HFFc6 (cell line): ENCODE measurements around the gene ZNF839. TPM values are rescaled to one million over a fixed set of nuclear protein-coding genes. Genes with fewer than 3 reads are reported as not detected.

Experiments
- DNase-seq: peaks from one replicate; pipeline ENCODE4 v3.0.0-alpha.2; 2018
- H3K27ac Mint-ChIP-seq: 2 replicates; pipeline ENCODE4 v1.8.0; 2020; ENCODE audit warnings: mild to moderate bottlenecking, mixed read lengths
- H3K27me3 Mint-ChIP-seq: 2 replicates; pipeline ENCODE4 v1.8.0; 2021; ENCODE audit warnings: mild to moderate bottlenecking, moderate library complexity, mixed read lengths; ENCODE audit not compliant: insufficient read depth
- H3K36me3 Mint-ChIP-seq: 2 replicates; pipeline ENCODE4 v1.8.0; 2021; ENCODE audit warnings: low read depth, mixed read lengths
- H3K4me1 Mint-ChIP-seq: 2 replicates; pipeline ENCODE4 v1.8.0; 2020; ENCODE audit warnings: low read depth, mixed read lengths
- H3K4me3 Mint-ChIP-seq: 2 replicates; pipeline ENCODE4 v1.8.0; 2020; ENCODE audit warnings: mild to moderate bottlenecking, moderate library complexity, mixed read lengths
- H3K9me3 Mint-ChIP-seq: 2 replicates; pipeline ENCODE4 v1.8.0; 2020; ENCODE audit warnings: mild to moderate bottlenecking, mixed read lengths
- total RNA-seq, 6 experiments: library from RNA; stranded (reverse); fragmentation: NEBNext Ultra II Directional; extraction: Animal tissue kit (Norgen Biotek cat#: 25700); gene quantifications; 2 replicates in 1 of 6; 3 replicates in 5 of 6; pipeline ENCODE4 v1.2.3, GENCODE V29; 2021
- TF ChIP-seq, protein P1 (sequence below): fragments of 200-600 bp; sonication (generic); IDR thresholded peaks from 2 replicates; pipeline ENCODE4 v1.5.0; 2021; ENCODE audit warnings: antibody characterized with exemption, mild to moderate bottlenecking

The ZNF839 gene
- total RNA-seq, 6 experiments from 2014 or later, result 6.7 to 8.3 (median 8.0) TPM

DNA sequence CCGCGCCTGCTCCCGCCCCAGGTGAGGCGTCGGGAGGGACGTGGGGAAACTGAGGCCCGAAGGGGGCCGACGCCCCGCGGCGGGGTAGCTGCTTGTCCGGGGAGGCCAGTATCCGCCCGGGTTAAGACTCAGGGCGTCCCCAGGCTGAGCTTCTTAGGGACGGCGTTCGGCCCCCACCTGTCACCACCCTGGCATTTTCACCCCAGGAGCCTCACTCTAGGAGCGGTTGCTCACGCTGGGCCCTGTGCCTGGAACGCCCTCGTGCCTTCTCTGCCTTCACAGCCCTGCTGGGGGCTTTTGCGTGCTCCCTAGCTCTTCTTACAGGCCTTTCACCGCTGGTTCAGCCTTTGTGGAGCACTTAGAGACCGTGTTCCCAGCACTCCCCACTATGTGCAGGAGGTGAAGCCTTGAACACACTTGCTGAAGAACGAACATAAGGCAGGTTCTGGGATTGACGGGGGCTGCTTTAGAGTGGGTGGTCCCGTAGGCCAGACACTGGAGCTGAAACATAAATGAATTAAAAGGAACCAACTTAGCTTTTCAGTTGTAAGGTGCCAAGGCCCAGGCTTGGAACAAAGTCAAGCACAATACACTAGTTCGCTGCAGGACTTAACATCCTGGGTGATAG lies 601 bp downstream of the ZNF839 start:
- Mint-ChIP-seq H3K36me3 (no peaks in the 10 kb centered on the region), H3K4me1 (peaks cover 54% of the 10 kb centered on the region), H3K27me3 (peaks cover 7% of the 10 kb centered on the region), H3K9me3 (no peaks in the 10 kb centered on the region), H3K27ac (peak overlapping the region; percentile 88), H3K4me3 (peak overlapping the region; percentile 94)
- DNase-seq, result peak; percentile 33
- TF ChIP-seq, protein P1, sequence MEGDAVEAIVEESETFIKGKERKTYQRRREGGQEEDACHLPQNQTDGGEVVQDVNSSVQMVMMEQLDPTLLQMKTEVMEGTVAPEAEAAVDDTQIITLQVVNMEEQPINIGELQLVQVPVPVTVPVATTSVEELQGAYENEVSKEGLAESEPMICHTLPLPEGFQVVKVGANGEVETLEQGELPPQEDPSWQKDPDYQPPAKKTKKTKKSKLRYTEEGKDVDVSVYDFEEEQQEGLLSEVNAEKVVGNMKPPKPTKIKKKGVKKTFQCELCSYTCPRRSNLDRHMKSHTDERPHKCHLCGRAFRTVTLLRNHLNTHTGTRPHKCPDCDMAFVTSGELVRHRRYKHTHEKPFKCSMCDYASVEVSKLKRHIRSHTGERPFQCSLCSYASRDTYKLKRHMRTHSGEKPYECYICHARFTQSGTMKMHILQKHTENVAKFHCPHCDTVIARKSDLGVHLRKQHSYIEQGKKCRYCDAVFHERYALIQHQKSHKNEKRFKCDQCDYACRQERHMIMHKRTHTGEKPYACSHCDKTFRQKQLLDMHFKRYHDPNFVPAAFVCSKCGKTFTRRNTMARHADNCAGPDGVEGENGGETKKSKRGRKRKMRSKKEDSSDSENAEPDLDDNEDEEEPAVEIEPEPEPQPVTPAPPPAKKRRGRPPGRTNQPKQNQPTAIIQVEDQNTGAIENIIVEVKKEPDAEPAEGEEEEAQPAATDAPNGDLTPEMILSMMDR, result no peak

DNA sequence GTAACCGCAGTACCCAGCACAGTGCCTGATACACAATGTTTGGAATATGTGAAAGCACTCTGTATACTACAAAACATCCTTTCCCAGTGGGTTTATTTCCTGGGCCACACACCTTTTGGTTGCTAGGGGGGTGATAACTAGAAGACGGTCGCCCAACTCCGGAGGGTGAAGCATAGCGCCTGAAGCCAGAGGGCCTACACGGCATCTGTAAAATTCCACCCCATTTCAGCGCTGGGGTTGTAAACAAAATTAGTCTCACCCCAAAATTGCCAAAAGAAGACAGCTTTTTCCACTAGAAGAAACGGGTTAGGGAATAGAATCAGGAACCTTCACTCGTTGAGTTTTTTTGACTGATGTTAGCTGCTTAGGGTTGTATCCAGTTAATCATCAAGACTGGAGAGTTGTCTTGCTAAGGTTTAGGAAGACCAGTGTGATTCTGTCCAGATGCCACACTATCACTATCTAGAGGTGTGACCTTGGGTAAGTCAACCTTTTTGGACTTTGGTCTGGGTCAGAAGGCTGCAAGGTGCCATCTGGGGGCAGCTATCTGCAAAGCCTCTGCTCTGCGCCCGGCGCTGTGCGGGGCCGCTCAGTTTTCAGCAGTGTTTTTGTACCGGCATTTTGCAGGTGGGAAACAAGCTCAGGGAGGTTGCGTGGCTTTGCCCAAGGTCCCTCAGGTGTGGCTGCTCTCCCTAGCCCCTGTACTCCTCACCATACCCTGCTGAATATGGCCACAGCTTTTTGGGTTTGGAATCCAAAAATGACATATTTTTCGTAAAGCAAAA lies 1.3 kb downstream of the ZNF839 start:
- H3K4me3 Mint-ChIP-seq, result peak overlapping the region; percentile 94
- no peaks in the 10 kb centered on the region for H3K9me3 Mint-ChIP-seq
- no peak for DNase-seq
- H3K27ac Mint-ChIP-seq, result peak overlapping the region; percentile 88; the same call in 1 of the 2 replicates
- peaks cover under 1% of the 10 kb centered on the region; the same call in 1 of the 2 replicates for H3K36me3 Mint-ChIP-seq
- TF ChIP-seq, protein P1, result no peak
- peaks cover 7% of the 10 kb centered on the region for H3K27me3 Mint-ChIP-seq
- peaks cover 47% of the 10 kb centered on the region for H3K4me1 Mint-ChIP-seq

DNA sequence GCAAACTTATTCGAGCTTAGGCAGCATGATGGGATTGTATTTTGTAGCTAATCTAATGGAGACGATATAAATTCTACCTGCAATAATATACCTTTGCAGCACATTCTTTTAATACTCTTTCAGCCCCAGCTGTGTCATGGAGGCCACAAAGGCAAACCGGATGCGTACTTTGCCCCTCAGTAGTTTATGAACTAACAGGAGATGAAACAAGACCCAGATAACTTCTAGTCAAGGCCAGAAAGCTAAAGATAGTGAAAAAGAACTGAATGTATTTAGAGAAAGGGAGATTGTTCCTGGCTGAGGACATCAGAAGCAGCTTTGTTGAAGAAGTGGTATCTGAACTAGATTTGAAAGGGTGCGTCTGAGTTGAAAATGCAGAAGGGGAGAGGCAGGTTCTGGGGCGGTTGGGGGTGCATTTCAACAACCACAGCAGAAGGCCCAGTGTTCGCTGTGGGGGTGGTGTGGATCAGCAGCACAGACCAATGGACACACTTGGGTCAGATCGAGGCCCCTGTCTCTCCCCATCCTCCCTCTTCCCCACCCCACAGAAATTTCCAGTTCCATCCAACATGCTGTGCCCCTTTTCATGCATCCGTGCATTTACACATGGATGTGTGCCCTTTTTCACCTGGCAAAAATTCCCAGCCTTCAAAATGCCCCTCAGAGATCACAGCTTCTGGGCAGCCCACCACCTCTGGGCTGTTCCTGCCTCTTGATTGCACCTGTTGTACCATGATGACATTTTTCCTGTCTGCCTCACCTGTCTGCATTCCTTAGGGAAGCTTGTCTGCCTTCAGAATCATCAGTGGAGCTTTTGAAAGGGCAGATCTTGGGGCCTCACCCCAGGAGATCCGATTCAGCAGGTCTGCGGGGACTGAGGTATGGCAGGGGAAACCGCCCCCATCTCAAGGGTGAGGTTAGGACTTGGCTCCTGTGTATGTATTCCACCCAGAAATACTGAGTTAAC lies 2.2 kb downstream of the ZNF839 start:
- Mint-ChIP-seq H3K4me1 (peaks cover 38% of the 10 kb centered on the region), H3K9me3 (no peaks in the 10 kb centered on the region), H3K36me3 (peaks cover 8% of the 10 kb centered on the region), H3K27ac (no peak overlapping the region), H3K4me3 (0 out of 2 replicates have a peak overlapping the region, but pooled peaks have one; percentile 20), H3K27me3 (peaks cover 6% of the 10 kb centered on the region)
- TF ChIP-seq, protein P1, result no peak
- DNase-seq, result no peak

DNA sequence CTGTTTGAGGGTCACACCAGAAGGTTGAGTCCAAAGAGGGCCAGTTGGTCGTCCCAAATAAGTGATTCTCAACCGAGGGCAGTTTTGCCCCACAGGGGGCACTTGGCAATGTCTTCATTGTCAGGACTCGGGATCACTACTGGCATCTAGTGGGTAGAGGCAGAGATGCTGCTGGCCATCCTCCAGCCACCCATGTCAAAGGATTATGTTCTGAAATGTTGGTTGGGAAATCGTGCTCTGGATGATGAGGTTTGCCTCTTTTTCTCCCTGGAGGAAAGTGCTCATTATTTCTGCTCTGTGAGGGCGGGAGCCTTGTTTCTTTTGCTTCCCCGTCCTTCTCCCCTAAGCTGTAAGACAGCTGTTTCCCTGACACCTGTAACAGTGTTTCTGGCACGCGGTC lies 3.6 kb downstream of the ZNF839 start:
- Mint-ChIP-seq H3K4me1 (peaks cover 25% of the 10 kb centered on the region), H3K4me3 (no peak overlapping the region), H3K36me3 (peaks cover 8% of the 10 kb centered on the region), H3K27me3 (peaks cover 2% of the 10 kb centered on the region; the same call in 1 of the 2 replicates), H3K9me3 (no peaks in the 10 kb centered on the region), H3K27ac (peak overlapping the region; percentile 63)
- peak; percentile 78 for DNase-seq
- TF ChIP-seq, protein P1, result peak; percentile 76

DNA sequence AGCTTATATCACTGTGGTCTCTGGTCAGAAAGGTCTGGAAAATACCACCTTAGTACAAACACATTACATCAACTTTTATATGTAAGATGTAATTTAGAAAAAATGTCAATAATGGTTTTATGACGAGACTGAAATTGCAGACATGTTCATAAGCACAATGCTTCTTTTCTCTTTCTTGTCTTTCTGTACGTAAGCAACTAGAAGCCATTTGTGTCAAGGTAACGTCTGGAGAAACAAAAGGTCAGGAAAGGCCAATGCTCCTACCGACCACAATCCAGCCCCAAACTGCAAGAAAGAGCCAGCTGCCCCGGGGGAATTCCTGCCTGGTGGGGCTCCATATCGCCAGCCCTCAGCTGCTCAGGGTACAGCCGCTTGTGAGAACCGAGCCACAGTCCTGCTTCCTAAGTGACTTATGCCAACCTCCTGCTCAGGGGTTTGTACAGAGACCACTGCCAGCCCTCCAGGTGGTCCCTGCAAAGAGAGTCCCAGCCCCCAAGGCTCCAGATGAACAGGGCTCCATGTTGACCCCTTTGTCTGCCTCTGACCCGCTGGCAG lies 6.3 kb downstream of the ZNF839 start:
- Mint-ChIP-seq H3K4me1 (peaks cover 8% of the 10 kb centered on the region), H3K36me3 (peaks cover 8% of the 10 kb centered on the region)
- TF ChIP-seq, protein P1, result no peak

More for the DNA sequence above, 6.3 kb downstream of the ZNF839 start:
- H3K27ac Mint-ChIP-seq, result no peak overlapping the region
- no peak for DNase-seq
- H3K27me3 Mint-ChIP-seq, result no peaks in the 10 kb centered on the region
- H3K9me3 Mint-ChIP-seq, result no peaks in the 10 kb centered on the region
- no peak overlapping the region for H3K4me3 Mint-ChIP-seq
